GM19463 (cell line): ENCODE measurements around the gene CLEC16A.

Experiments used
- ATAC-seq: cut with Tn5 transposase; IDR thresholded peaks from one replicate; pipeline ENCODE4 v1.9.1; 2021; ENCODE audit warnings: mild to moderate bottlenecking, moderate library complexity; ENCODE audit not compliant: unreplicated experiment

Gene CLEC16A

GRCh38 chr16:11033629-11034420, 89.5 kb downstream of the CLEC16A start:
- ATAC-seq = no peak

- ATAC-seq = no peak
Observed at GRCh38 chr16:11034481-11034931, 90.1 kb downstream of the CLEC16A start.

GRCh38 chr16:11035096-11035495, 90.7 kb downstream of the CLEC16A start:
- ATAC-seq = no peak

- no peak for ATAC-seq
Observed at GRCh38 chr16:11036040-11036439, 91.7 kb downstream of the CLEC16A start.

GRCh38 chr16:11036868-11037410, 92.6 kb downstream of the CLEC16A start:
- ATAC-seq = no peak

GRCh38 chr16:11038305-11038704, 93.9 kb downstream of the CLEC16A start:
- no peak for ATAC-seq

GRCh38 chr16:11038777-11039176, 94.4 kb downstream of the CLEC16A start:
- ATAC-seq = no peak

GRCh38 chr16:11039726-11040125, 95.4 kb downstream of the CLEC16A start:
- ATAC-seq = no peak

GRCh38 chr16:11042191-11042590, 97.8 kb downstream of the CLEC16A start:
- ATAC-seq = no peak

- no peak for ATAC-seq
Observed at GRCh38 chr16:11045441-11045840, 101.1 kb downstream of the CLEC16A start.

GRCh38 chr16:11045846-11046245, 101.5 kb downstream of the CLEC16A start:
- ATAC-seq = no peak

- ATAC-seq = no peak
Observed at GRCh38 chr16:11046382-11046931, 102.1 kb downstream of the CLEC16A start.

- no peak for ATAC-seq
Observed at GRCh38 chr16:11047057-11047456, 102.7 kb downstream of the CLEC16A start.

GRCh38 chr16:11047939-11048800, 103.8 kb downstream of the CLEC16A start:
- no peak for ATAC-seq

GRCh38 chr16:11049396-11050059, 105.2 kb downstream of the CLEC16A start:
- no peak for ATAC-seq

- ATAC-seq = no peak
Observed at GRCh38 chr16:11050536-11050935, 106.2 kb downstream of the CLEC16A start.

- no peak for ATAC-seq
Observed at GRCh38 chr16:11050944-11051343, 106.6 kb downstream of the CLEC16A start.

GRCh38 chr16:11051430-11051829, 107.1 kb downstream of the CLEC16A start:
- ATAC-seq = no peak

GRCh38 chr16:11051879-11052808, 107.8 kb downstream of the CLEC16A start:
- ATAC-seq = peak; percentile 82
